ENCODE data around the gene FHAD1.

DNA sequence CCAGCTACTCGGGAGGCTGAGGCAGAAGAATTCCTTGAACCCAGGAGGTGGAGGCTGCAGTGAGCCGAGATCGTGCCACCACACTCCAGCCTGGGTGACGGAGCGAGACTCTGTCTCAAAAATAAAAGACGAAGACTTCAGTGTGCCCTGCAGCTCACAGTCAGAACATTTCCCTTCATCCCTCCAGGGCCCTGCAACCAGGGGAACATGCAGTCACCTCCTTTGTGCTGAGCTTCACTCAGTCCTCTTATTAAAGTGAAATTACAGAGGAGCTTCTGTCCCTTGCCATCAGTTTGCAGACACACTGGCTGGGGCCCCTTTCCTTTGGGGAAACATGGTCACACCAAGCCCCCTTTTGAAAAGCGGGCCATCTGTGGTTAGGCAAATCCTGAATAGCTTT, 24.2 kb downstream of the FHAD1 start:
- TF ChIP-seq, protein P1, sequence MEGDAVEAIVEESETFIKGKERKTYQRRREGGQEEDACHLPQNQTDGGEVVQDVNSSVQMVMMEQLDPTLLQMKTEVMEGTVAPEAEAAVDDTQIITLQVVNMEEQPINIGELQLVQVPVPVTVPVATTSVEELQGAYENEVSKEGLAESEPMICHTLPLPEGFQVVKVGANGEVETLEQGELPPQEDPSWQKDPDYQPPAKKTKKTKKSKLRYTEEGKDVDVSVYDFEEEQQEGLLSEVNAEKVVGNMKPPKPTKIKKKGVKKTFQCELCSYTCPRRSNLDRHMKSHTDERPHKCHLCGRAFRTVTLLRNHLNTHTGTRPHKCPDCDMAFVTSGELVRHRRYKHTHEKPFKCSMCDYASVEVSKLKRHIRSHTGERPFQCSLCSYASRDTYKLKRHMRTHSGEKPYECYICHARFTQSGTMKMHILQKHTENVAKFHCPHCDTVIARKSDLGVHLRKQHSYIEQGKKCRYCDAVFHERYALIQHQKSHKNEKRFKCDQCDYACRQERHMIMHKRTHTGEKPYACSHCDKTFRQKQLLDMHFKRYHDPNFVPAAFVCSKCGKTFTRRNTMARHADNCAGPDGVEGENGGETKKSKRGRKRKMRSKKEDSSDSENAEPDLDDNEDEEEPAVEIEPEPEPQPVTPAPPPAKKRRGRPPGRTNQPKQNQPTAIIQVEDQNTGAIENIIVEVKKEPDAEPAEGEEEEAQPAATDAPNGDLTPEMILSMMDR (IDR thresholded peaks at IDR 0.05): no peak
- TF ChIP-seq POLR2A (IDR thresholded peaks at IDR 0.05): no peak

Measured in thyroid gland (tissue), 4 donors.